Stomach (tissue), 9 donors: ENCODE measurements around the gene FAM222A. TPM values are rescaled to one million over a fixed set of nuclear protein-coding genes. Genes with fewer than 3 reads are reported as not detected.

Source experiments
- DNase-seq, 2 donors: peaks; one replicate each; pipeline versions ENCODE4 v3.0.0 to v3.0.0-alpha.2; 2013 to 2019
- H3K27ac ChIP-seq, 5 donors: fragments of 200-600 bp in 4 of 5; sonication (generic) in 4 of 5; one replicate each; pipeline ENCODE4 v1.5.1; 2013 to 2019; ENCODE audit warnings: mild to moderate bottlenecking in 1 of 5, moderate library complexity in 1 of 5
- H3K27me3 ChIP-seq, 3 donors: fragments of 200-600 bp; sonication (generic); one replicate each; pipeline ENCODE4 v1.5.1; 2017 to 2019; ENCODE audit warnings: mixed run types in 1 of 3
- H3K36me3 ChIP-seq, 4 donors: fragments of 200-600 bp; sonication (generic); 1 replicate in 3 of 4; 2 replicates in 1 of 4; pipeline ENCODE4 v1.5.1; 2016 to 2019
- H3K4me1 ChIP-seq, 4 donors: fragments of 200-600 bp; sonication (generic); one replicate each; pipeline ENCODE4 v1.5.1; 2016 to 2019
- H3K4me3 ChIP-seq, 4 donors: fragments of 200-600 bp; sonication (generic) in 3 of 4; one replicate each; pipeline ENCODE4 v1.5.1; 2016 to 2019; ENCODE audit warnings: mild to moderate bottlenecking in 1 of 4
- H3K9me3 ChIP-seq, 4 donors: fragments of 200-600 bp; sonication (generic); one replicate each; pipeline ENCODE4 v1.5.1; 2016 to 2019
- EP300 ChIP-seq: sonication (generic); formaldehyde crosslinking; IDR thresholded peaks from one replicate; pipeline ENCODE4 v1.6.1; 2017; ENCODE audit warnings: antibody characterized with exemption
- POLR2A ChIP-seq, 4 donors: fragments of 450-650 bp; IDR thresholded peaks; one replicate each; pipeline ENCODE4 v1.6.1; 2016; ENCODE audit warnings: antibody characterized with exemption in 4 of 4, control low read depth in 2 of 4, mild to moderate bottlenecking in 1 of 4, moderate library complexity in 1 of 4
- POLR2AphosphoS5 ChIP-seq, 3 donors: sonication (generic); formaldehyde crosslinking; IDR thresholded peaks; one replicate each; pipeline ENCODE4 v1.6.1; 2016; ENCODE audit warnings: antibody characterized with exemption in 3 of 3
- WGBS, 5 donors: extraction: QIAGEN DNeasy Blood & Tissue Kit in 3 of 5; methylation state at CpG; one replicate each; pipeline versions ENCODE4 v1.1.5 to v1.1.7; 2013 to 2018; 5-methylcytosine and 5-hydroxymethylcytosine counted together
- intact Hi-C: fragments of 100-400 bp; cut with DNase I; formaldehyde crosslinking; loops from one replicate; pipeline ENCODE4 v1.15.1; 2023; ENCODE audit warnings: low total_unique reads
- polyA plus RNA-seq, 3 donors: library from polyadenylated mRNA; stranded (reverse); fragments of 200-250 nt; gene quantifications; one replicate each; pipeline ENCODE4 v1.2.3, GENCODE V29; 2013
- total RNA-seq, 5 donors: library from RNA; depleted of rRNA; stranded (reverse); fragments of >200 nt; gene quantifications; one replicate each; pipeline versions ENCODE4 v1.1.0 to v1.2.3, GENCODE V29; 2014 to 2016
- TF ChIP-seq, protein P1 (sequence below), 7 experiments: fragments of 450-650 bp in 4 of 7; fragments of 200-600 bp in 3 of 7; sonication (generic) in 3 of 7; IDR thresholded peaks; one replicate each; pipeline ENCODE4 v1.5.1; 2016 to 2019; ENCODE audit warnings: antibody characterized with exemption in 7 of 7, control low read depth in 2 of 7, mild to moderate bottlenecking in 1 of 7
- donor health status: healthy with polysubstance abuse.
- donor health status: Bipolar disorder and iron deficiency.
- donor health status: healthy.

FAM222A gene
- total and polyA plus RNA-seq, 8 donors: 1.7 to 19.7 (median 4.5) TPM

DNA sequence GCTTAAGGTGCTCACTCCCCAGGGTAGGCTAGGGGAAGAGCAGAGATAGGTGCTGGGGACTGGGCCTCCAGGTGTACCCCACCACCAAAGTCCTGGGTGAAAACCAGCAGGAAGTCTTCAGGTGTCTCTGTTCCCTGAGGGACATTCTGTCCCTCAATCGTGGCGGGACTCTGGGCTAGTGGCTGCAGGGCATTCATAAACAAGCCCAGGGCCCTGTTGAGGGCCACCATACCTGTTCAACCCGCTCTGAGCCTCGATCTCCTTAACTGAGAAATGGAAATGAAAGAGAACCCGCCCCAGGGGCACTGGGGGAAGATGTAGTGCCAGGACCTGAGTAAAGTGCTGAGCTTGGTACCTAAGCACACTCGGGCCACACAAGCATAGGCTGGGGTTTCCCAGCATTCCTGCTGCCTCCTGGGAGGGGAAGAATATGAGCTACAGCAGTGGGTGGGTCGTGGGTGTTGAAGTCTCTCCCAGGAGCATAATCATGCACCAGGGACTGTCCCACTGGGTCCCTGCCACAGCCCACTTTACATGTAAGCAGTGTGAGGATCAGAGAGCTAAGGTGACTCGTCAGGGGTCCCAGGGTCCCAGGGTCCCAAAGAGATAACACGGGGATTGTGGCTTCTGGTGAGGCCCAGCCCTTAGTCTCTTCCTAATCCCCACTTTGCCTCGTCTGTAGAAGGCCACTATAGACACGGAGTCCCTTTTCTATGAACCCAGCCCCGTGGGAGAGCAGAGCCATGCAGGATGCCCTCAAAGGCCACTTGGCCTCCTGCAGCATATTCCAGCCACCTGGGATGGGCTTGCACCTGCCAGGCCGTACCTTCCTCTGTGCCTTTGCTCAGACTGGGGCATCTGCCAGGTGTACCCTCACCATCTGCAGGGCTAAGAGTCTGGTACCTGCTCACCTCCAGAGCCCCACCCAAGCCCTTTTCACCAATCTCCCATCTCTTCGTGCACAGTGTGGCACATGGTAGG is 14.4 kb downstream of the FAM222A start:
- no peaks in the 10 kb centered on the region for H3K27me3 ChIP-seq
- H3K9me3 ChIP-seq: no peaks in the 10 kb centered on the region
- peaks cover 10 to 45% (median 21%) of the 10 kb centered on the region in 4 donors for H3K4me1 ChIP-seq
- no peaks in the 10 kb centered on the region for H3K36me3 ChIP-seq
- TF ChIP-seq POLR2A (IDR thresholded peaks at IDR 0.05) (no peak), EP300 (no peak), POLR2AphosphoS5 (IDR thresholded peaks at IDR 0.05) (no peak)
- TF ChIP-seq, protein P1, sequence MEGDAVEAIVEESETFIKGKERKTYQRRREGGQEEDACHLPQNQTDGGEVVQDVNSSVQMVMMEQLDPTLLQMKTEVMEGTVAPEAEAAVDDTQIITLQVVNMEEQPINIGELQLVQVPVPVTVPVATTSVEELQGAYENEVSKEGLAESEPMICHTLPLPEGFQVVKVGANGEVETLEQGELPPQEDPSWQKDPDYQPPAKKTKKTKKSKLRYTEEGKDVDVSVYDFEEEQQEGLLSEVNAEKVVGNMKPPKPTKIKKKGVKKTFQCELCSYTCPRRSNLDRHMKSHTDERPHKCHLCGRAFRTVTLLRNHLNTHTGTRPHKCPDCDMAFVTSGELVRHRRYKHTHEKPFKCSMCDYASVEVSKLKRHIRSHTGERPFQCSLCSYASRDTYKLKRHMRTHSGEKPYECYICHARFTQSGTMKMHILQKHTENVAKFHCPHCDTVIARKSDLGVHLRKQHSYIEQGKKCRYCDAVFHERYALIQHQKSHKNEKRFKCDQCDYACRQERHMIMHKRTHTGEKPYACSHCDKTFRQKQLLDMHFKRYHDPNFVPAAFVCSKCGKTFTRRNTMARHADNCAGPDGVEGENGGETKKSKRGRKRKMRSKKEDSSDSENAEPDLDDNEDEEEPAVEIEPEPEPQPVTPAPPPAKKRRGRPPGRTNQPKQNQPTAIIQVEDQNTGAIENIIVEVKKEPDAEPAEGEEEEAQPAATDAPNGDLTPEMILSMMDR (IDR thresholded peaks at IDR 0.05): no peak
- intact Hi-C loops: no loop called here
- no peak overlapping the region for H3K4me3 ChIP-seq
- peak overlapping the region in 2 of 5 donors; percentile 20 to 58 for H3K27ac ChIP-seq
- 73 to 79% (median 76%) methylated on average over 13 to 14 of the region's 14 CpGs for WGBS, 5 donors
- no peak for DNase-seq

DNA sequence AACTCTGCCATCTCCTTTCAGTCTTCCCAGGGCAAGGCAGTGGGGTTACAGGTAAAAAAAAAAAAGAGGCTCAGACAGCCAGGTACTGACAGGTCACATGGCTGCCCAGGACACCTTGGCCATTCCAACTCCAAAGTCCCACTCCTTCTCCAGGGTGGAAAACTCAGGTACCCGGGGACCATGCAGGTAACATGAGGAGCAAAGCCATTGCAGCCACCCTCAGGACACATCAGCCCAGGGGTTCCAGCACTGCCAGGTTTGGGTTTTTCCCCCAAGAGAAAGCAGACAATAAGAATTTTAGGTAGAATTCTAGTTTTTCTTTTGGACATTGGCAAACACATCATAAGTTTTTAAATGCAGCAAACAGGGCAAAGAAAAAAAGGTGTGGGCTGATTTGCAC is 15.3 kb downstream of the FAM222A start:
- Histone ChIP-seq H3K36me3 (no peaks in the 10 kb centered on the region), H3K4me3 (no peak overlapping the region), H3K4me1 (peaks cover 3 to 36% (median 13%) of the 10 kb centered on the region in 4 donors), H3K27me3 (peaks cover 0 to 5% (median 0%) of the 10 kb centered on the region in 3 donors), H3K27ac (no peak overlapping the region), H3K9me3 (no peaks in the 10 kb centered on the region)
- intact Hi-C loops: no loop called here
- DNase-seq: no peak
- WGBS, 5 donors: 50 to 80% (median 67%) methylated on average over 1 of the region's 1 CpG
- TF ChIP-seq EP300: no peak
- TF ChIP-seq, protein P1 (IDR thresholded peaks at IDR 0.05): no peak
- TF ChIP-seq POLR2A (IDR thresholded peaks at IDR 0.05): no peak
- TF ChIP-seq POLR2AphosphoS5 (IDR thresholded peaks at IDR 0.05): no peak

DNA sequence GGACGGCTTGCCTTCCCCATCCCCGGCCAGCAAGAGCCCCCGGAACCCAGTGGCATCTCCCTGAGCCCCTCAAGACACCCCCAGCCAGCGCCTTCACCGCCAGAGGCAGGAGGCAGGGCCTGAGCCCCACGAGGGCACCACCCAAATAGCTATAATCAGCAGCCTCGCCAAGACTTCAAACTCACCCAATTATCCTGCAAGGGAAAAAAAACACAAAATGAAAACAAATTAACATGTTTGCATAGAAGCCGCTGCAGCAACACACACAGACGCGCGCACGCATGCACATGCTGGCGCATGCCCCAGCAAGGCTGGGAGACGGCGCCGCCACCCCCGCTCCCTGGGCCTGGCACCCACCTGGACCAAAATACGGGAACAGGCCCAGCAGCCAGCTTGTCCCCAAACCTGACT is 15.8 kb downstream of the FAM222A start:
- H3K9me3 ChIP-seq: no peaks in the 10 kb centered on the region
- WGBS, 5 donors: 71 to 81% (median 77%) methylated on average over 18 of the region's 18 CpGs
- H3K27me3 ChIP-seq: peaks cover 0 to 10% (median 0%) of the 10 kb centered on the region in 3 donors
- TF ChIP-seq POLR2AphosphoS5 (IDR thresholded peaks at IDR 0.05) (no peak), POLR2A (IDR thresholded peaks at IDR 0.05) (no peak), EP300 (no peak)
- TF ChIP-seq, protein P1 (IDR thresholded peaks at IDR 0.05): no peak
- peaks cover 3 to 35% (median 10%) of the 10 kb centered on the region in 4 donors for H3K4me1 ChIP-seq
- intact Hi-C loops: no loop called here
- H3K27ac ChIP-seq: no peak overlapping the region
- no peak for DNase-seq
- H3K4me3 ChIP-seq: no peak overlapping the region
- no peaks in the 10 kb centered on the region for H3K36me3 ChIP-seq

DNA sequence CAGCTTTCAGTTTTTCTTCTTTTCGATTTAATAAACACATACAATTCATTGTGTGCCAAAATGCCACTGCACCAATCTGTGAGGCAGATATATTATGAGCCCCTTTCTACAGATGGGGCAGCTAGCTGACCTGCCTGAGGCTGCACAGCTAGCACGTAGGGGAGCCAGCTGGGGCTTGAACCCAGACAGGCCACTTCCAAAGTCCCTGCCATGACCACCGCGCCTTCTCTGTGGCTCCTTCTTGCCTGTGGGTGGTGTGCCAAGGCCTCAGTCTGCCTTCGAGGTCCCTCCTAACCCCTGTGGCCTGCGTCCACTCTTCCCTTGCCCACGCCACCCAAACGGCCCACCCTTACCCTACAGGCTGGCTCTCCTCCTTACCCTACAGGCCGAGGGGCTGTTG is 16.2 kb downstream of the FAM222A start:
- DNase-seq: no peak
- Histone ChIP-seq H3K36me3 (no peaks in the 10 kb centered on the region), H3K27me3 (peaks cover 0 to 14% (median 0%) of the 10 kb centered on the region in 3 donors), H3K4me1 (peaks cover 3 to 36% (median 9%) of the 10 kb centered on the region in 4 donors), H3K9me3 (no peaks in the 10 kb centered on the region), H3K27ac (no peak overlapping the region), H3K4me3 (no peak overlapping the region)
- intact Hi-C loops: no loop called here
- TF ChIP-seq POLR2A (IDR thresholded peaks at IDR 0.05) (no peak), EP300 (no peak), POLR2AphosphoS5 (IDR thresholded peaks at IDR 0.05) (no peak)
- TF ChIP-seq, protein P1 (IDR thresholded peaks at IDR 0.05): no peak
- 83 to 88% (median 85%) methylated on average over 8 to 9 of the region's 9 CpGs for WGBS, 5 donors
